Stimulated activated CD8-positive, alpha-beta memory T cell treated with anti-CD3 and anti-CD28 coated beads, Interleukin-2, amount 100 ng/mL, for 48 hours (primary cell): ENCODE data around the gene PHRF1.
"Not testable (repeated sequence)": the region's sequence is repeated elsewhere in the genome, so short reads cannot be mapped to it uniquely, and the experiment has no call there.

Experiments
- DNase-seq, 2 donors: peaks; one replicate each; pipeline ENCODE4 v3.0.0-alpha.2; 2020; ENCODE audit warnings: low read depth in 2 of 2

Gene PHRF1

GRCh38 chr11:635945-636510 is 59.8 kb downstream of the PHRF1 start:
- no peak for DNase-seq

GRCh38 chr11:636511-637332 is 60.5 kb downstream of the PHRF1 start, which contains the start of gene DRD4:
DRD4 (plus strand) TSS chr11:637269; CDS start chr11:637305, 36 bp downstream.
- no peak for DNase-seq

- no peak for DNase-seq
These were observed 61.0 kb downstream of the PHRF1 start for GRCh38 chr11:637333-637592.

- DNase-seq, result no peak
These were observed 61.6 kb downstream of the PHRF1 start for GRCh38 chr11:637593-638521.

- DNase-seq, result no peak
These were observed 62.5 kb downstream of the PHRF1 start for GRCh38 chr11:638631-639331.

GRCh38 chr11:639332-639955 is 63.2 kb downstream of the PHRF1 start:
- DNase-seq, result no peak

GRCh38 chr11:640021-640706 is 63.9 kb downstream of the PHRF1 start:
- DNase-seq, result no peak

- DNase-seq, result no peak
These were observed 65.6 kb downstream of the PHRF1 start for GRCh38 chr11:641806-642370.

- no peak for DNase-seq
These were observed 67.1 kb downstream of the PHRF1 start for GRCh38 chr11:643366-643765.

- no peak for DNase-seq
These were observed 67.8 kb downstream of the PHRF1 start for GRCh38 chr11:643849-644738.

- no peak for DNase-seq
These were observed 69.3 kb downstream of the PHRF1 start for GRCh38 chr11:645536-645935.

- DNase-seq, result no peak
These were observed 69.9 kb downstream of the PHRF1 start for GRCh38 chr11:646214-646613.

- DNase-seq, result not testable (repeated sequence)
These were observed 71.4 kb downstream of the PHRF1 start for GRCh38 chr11:647672-648158.

GRCh38 chr11:650482-650881 is 74.2 kb downstream of the PHRF1 start:
- DNase-seq, result no peak

- DNase-seq, result not testable (repeated sequence)
These were observed 76.9 kb downstream of the PHRF1 start for GRCh38 chr11:653136-653535.

GRCh38 chr11:653837-654236 is 77.6 kb downstream of the PHRF1 start:
- no peak for DNase-seq

GRCh38 chr11:654444-654843 is 78.2 kb downstream of the PHRF1 start:
- DNase-seq, result not testable (repeated sequence)

- no peak for DNase-seq
These were observed 78.9 kb downstream of the PHRF1 start for GRCh38 chr11:655036-655726.

- no peak for DNase-seq
These were observed 80.2 kb downstream of the PHRF1 start for GRCh38 chr11:656426-656825.
